Parathyroid adenoma (tissue), 2 donors: Measurements from ENCODE around the gene CFAP43.
"Not testable (repeated sequence)": the region's sequence is repeated elsewhere in the genome, so short reads cannot be mapped to it uniquely, and the experiment has no call there.

Experiments used
- H2AFZ ChIP-seq: fragments of 300-600 bp; sonication (generic); one replicate; pipeline ENCODE4 v1.7.0; 2017; ENCODE audit warnings: antibody characterized with exemption, mild to moderate bottlenecking
- H3K27ac ChIP-seq: fragments of 300-600 bp; sonication (generic); one replicate; pipeline ENCODE4 v1.7.0; 2017
- H3K27me3 ChIP-seq: fragments of 300-600 bp; sonication (generic); one replicate; pipeline ENCODE4 v1.7.0; 2017; ENCODE audit warnings: low read length; ENCODE audit not compliant: control insufficient read depth, insufficient read depth
- H3K36me3 ChIP-seq: fragments of 300-600 bp; sonication (generic); one replicate; pipeline ENCODE4 v1.7.0; 2017; ENCODE audit warnings: low read length; ENCODE audit not compliant: control insufficient read depth, insufficient read depth
- H3K4me1 ChIP-seq: fragments of 300-600 bp; sonication (generic); one replicate; pipeline ENCODE4 v1.7.0; 2017; ENCODE audit warnings: control low read depth
- H3K4me2 ChIP-seq: fragments of 300-600 bp; sonication (generic); one replicate; pipeline ENCODE4 v1.7.0; 2017; ENCODE audit warnings: low read length
- H3K4me3 ChIP-seq: fragments of 300-600 bp; sonication (generic); one replicate; pipeline ENCODE4 v1.7.0; 2017; ENCODE audit warnings: low read depth, low read length
- H3K79me2 ChIP-seq: fragments of 300-600 bp; sonication (generic); one replicate; pipeline ENCODE4 v1.7.0; 2017; ENCODE audit warnings: control low read depth
- H3K9ac ChIP-seq: fragments of 300-600 bp; sonication (generic); one replicate; pipeline ENCODE4 v1.7.0; 2017; ENCODE audit warnings: mild to moderate bottlenecking
- H3K9me3 ChIP-seq: fragments of 300-600 bp; sonication (generic); one replicate; pipeline ENCODE4 v1.7.0; 2017; ENCODE audit warnings: low read length; ENCODE audit not compliant: control insufficient read depth
- TF ChIP-seq, protein P1 (sequence below): fragments of 300-600 bp; sonication (generic); IDR thresholded peaks from one replicate; pipeline ENCODE4 v1.7.0; 2017; ENCODE audit warnings: antibody characterized with exemption, mild to moderate bottlenecking
- donor health status: primary hyperparathyroidism.

The CFAP43 gene

DNA sequence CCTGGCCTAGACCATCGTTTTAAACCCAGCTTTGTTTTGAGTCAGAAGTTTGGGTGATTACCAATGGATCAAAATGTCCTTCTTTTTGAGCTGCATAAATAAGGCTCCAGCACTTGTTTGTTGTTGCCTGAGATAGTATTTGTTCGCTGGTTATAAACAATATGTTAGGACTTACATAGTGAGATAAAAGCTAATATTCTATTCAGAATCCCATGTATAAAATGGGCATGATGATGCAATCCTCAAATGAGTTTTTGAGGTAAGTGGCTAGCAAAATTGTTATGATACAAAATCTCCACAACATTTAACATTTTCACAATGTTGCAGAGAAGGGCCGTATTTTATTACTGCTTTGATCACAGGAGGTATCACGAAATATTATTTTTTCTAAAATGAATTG is 48.5 kb downstream of the CFAP43 start:
- Histone ChIP-seq H3K4me3 (no peak overlapping the region), H3K27ac (no peak overlapping the region), H2AFZ (no peak overlapping the region), H3K79me2 (no peaks in the 10 kb centered on the region), H3K9ac (no peak overlapping the region), H3K9me3 (no peaks in the 10 kb centered on the region), H3K4me2 (no peak overlapping the region), H3K36me3 (no peaks in the 10 kb centered on the region), H3K4me1 (no peaks in the 10 kb centered on the region), H3K27me3 (no peaks in the 10 kb centered on the region)
- TF ChIP-seq, protein P1, sequence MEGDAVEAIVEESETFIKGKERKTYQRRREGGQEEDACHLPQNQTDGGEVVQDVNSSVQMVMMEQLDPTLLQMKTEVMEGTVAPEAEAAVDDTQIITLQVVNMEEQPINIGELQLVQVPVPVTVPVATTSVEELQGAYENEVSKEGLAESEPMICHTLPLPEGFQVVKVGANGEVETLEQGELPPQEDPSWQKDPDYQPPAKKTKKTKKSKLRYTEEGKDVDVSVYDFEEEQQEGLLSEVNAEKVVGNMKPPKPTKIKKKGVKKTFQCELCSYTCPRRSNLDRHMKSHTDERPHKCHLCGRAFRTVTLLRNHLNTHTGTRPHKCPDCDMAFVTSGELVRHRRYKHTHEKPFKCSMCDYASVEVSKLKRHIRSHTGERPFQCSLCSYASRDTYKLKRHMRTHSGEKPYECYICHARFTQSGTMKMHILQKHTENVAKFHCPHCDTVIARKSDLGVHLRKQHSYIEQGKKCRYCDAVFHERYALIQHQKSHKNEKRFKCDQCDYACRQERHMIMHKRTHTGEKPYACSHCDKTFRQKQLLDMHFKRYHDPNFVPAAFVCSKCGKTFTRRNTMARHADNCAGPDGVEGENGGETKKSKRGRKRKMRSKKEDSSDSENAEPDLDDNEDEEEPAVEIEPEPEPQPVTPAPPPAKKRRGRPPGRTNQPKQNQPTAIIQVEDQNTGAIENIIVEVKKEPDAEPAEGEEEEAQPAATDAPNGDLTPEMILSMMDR = no peak

DNA sequence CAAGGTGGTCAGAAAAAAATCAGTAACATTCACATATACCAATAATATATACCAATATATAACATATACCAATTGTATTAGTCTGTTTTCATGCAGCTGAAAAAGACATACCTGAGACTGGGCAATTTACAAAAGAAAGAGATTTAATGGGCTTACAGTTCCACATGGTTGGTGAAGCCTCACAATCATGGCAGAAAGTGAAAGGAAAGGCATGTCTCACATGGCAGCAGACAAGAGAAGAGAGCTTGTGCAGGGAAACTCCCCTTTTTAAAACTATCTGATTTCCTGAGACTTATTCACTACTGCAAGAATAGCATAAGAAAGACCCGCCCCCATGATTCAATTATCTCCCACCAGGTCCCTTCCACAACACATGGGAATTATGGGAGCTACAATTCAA is 58.0 kb downstream of the CFAP43 start:
- not testable (repeated sequence) for H3K9me3 ChIP-seq, H3K27me3 ChIP-seq, H3K4me3 ChIP-seq, H3K79me2 ChIP-seq, H2AFZ ChIP-seq, H3K27ac ChIP-seq, H3K36me3 ChIP-seq, H3K9ac ChIP-seq, H3K4me2 ChIP-seq, H3K4me1 ChIP-seq

DNA sequence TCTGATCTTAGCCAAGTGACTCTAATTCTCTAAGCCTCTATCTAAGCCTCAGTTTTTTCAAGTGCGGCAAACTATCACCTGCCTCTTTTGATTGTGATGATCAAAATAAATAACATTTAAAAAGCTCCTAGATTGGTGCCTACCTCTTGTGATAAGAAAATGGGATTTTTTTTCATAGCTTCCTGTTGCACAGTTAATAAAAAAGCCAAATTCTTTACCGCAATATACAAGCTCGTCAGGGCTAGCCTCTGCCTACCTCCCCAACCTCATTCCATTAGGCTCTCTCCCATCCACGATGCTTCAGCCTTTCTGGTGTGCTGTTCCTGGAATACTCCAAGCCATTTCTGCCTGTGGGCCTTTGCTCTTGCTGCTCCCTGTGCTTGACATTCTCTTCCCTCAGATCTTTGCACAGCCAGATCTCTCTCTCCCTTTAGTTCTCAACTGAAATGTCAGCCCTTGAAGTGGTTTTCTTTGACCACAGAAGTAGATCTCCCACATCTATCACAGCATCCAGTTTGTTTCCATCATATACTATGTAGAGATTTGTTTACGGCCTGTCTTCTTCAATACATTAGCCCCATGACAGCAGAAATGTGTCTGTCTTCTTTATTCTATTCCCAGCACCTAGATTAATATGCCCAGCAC is 61.4 kb downstream of the CFAP43 start:
- Histone ChIP-seq H3K36me3 (no peaks in the 10 kb centered on the region), H3K9me3 (no peaks in the 10 kb centered on the region), H3K4me3 (no peak overlapping the region), H3K79me2 (no peaks in the 10 kb centered on the region), H3K27ac (no peak overlapping the region), H2AFZ (no peak overlapping the region), H3K27me3 (no peaks in the 10 kb centered on the region), H3K4me2 (no peak overlapping the region), H3K9ac (no peak overlapping the region), H3K4me1 (no peaks in the 10 kb centered on the region)
- TF ChIP-seq, protein P1 = no peak

DNA sequence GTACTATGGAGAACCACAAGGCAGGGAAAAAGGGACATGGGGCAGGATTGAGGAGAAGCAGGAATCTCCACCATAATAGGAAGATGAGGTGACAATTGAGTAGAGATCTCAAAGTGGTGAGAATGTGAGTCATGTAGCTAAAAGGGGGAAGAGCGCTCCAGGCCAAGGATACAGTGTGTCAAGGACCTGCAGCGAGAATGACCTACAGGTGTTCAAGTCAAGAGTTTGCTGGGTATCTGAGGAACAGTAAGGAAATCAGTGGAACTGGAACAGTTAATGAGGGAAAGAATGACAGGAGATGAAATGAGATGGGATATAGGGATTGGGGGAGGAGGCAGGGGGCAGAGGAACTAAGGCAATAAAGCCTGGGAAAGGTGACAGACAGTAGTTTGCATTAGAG is 76.6 kb downstream of the CFAP43 start:
- no peaks in the 10 kb centered on the region for H3K27me3 ChIP-seq
- no peaks in the 10 kb centered on the region for H3K4me1 ChIP-seq
- no peak overlapping the region for H3K27ac ChIP-seq
- H3K9me3 ChIP-seq = no peaks in the 10 kb centered on the region
- H3K36me3 ChIP-seq = no peaks in the 10 kb centered on the region
- no peak overlapping the region for H3K4me3 ChIP-seq
- H3K79me2 ChIP-seq = no peaks in the 10 kb centered on the region
- no peak overlapping the region for H3K4me2 ChIP-seq
- H2AFZ ChIP-seq = no peak overlapping the region
- TF ChIP-seq, protein P1 = no peak
- no peak overlapping the region for H3K9ac ChIP-seq

DNA sequence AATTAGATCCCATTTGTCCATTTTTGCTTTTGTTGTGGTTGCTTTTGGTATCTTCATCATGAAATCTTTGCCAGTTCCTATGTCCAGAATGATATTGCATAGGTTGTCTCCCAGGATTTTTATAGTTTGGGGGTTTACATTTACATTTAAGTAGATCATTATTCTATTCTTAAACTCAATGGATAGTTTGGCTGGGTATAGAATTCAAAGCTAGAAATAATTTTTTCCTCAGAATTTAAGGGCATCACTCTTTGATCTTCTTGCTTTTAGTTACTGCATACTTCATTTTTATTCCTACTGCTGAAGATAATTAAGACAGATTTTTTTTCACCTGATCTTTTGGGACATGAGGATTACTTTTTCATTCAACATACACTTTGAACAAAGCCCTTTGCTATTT is 80.4 kb downstream of the CFAP43 start:
- Histone ChIP-seq H3K27me3 (no peaks in the 10 kb centered on the region), H3K4me3 (no peak overlapping the region), H3K79me2 (no peaks in the 10 kb centered on the region), H3K9me3 (no peaks in the 10 kb centered on the region), H3K9ac (no peak overlapping the region), H3K27ac (no peak overlapping the region), H2AFZ (no peak overlapping the region), H3K4me1 (no peaks in the 10 kb centered on the region), H3K4me2 (no peak overlapping the region), H3K36me3 (no peaks in the 10 kb centered on the region)
- TF ChIP-seq, protein P1 = no peak
